Upper lobe of left lung (tissue), 6 donors: ENCODE measurements around the gene CMTM7. TPM values are rescaled to one million over a fixed set of nuclear protein-coding genes. Genes with fewer than 3 reads are reported as not detected.

Source experiments
- ATAC-seq, 2 donors: fragments of 200-7000 bp; cut with Tn5 transposase; one replicate each; pipeline ENCODE4 v1.9.1; 2022; ENCODE audit warnings: mild to moderate bottlenecking in 2 of 2, moderate library complexity in 2 of 2; ENCODE audit not compliant: low FRiP score in 2 of 2
- DNase-seq, 2 donors: peaks; one replicate each; pipeline ENCODE4 v3.0.0-alpha.2; 2019 to 2020
- H3K27ac ChIP-seq, 4 donors: fragments of 200-600 bp; sonication (generic); one replicate each; pipeline ENCODE4 v1.5.1; 2016 to 2019
- H3K27me3 ChIP-seq, 4 donors: fragments of 200-600 bp; sonication (generic); one replicate each; pipeline ENCODE4 v1.5.1; 2017 to 2019
- H3K36me3 ChIP-seq, 4 donors: fragments of 200-600 bp; sonication (generic); one replicate each; pipeline ENCODE4 v1.5.1; 2016 to 2019
- H3K4me1 ChIP-seq, 4 donors: fragments of 200-600 bp; sonication (generic); one replicate each; pipeline ENCODE4 v1.5.1; 2018 to 2019
- H3K4me3 ChIP-seq, 4 donors: fragments of 200-600 bp; sonication (generic); one replicate each; pipeline ENCODE4 v1.5.1; 2017 to 2019; ENCODE audit warnings: mild to moderate bottlenecking in 2 of 4, moderate library complexity in 1 of 4
- H3K9me3 ChIP-seq, 4 donors: fragments of 200-600 bp; sonication (generic); one replicate each; pipeline ENCODE4 v1.5.1; 2018 to 2019
- EP300 ChIP-seq, 4 donors: sonication (generic); formaldehyde crosslinking; IDR thresholded peaks; one replicate each; pipeline ENCODE4 v1.5.1; 2017; ENCODE audit warnings: antibody characterized with exemption in 4 of 4, control low read depth in 2 of 4
- POLR2A ChIP-seq, 4 donors: fragments of 450-650 bp; IDR thresholded peaks; one replicate each; pipeline ENCODE4 v1.5.1; 2016 to 2017; ENCODE audit warnings: antibody characterized with exemption in 4 of 4, mild to moderate bottlenecking in 2 of 4
- POLR2AphosphoS5 ChIP-seq, 2 donors: sonication (generic); formaldehyde crosslinking; IDR thresholded peaks; one replicate each; pipeline ENCODE4 v1.5.1; 2017; ENCODE audit warnings: antibody characterized with exemption in 2 of 2
- WGBS, 2 donors: methylation state at CpG; one replicate each; pipeline ENCODE4 v1.1.5; 2017 to 2018; 5-methylcytosine and 5-hydroxymethylcytosine counted together
- total RNA-seq, 6 donors: library from RNA; depleted of rRNA in 4 of 6; stranded (reverse); fragments of >200 nt in 4 of 6; gene quantifications; one replicate each; pipeline versions ENCODE4 v1.1.0 to v1.2.1, GENCODE V29; 2016 to 2021
- TF ChIP-seq, protein P1 (sequence below), 6 experiments: fragments of 450-650 bp in 4 of 6; fragments of 200-600 bp in 2 of 6; sonication (generic) in 2 of 6; IDR thresholded peaks; one replicate each; pipeline ENCODE4 v1.5.1; 2016 to 2019; ENCODE audit warnings: antibody characterized with exemption in 6 of 6
- donor health status: DM: no; HTN: no; CAD: no; lungs with moderate emphysema.
- donor health status: DM: no; HTN: yes; CAD: no; lungs with severe emphysema.

Gene CMTM7
- total RNA-seq, 6 donors from 2014 or later: 39.4 to 103 (median 49.7) TPM

DNA sequence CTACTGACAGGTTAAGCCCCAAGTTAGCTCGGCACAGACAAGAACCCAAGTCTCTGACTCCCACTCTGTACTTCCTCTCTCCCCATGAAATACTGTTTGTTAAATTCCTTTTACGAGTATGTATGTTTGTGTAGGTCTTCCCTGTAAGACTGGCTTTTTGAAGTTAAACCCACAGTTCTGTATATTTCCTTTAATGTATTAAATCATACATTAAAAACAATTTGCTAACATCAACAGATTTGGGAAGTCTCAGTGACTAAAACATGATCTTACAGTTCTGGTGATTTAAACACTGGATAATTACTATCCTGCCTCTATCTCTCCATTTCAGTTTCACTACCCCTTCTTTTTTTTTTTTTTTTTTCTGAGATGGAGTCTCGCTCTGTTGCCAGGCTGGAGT lies 106.6 kb downstream of the CMTM7 start:
- WGBS, 2 donors: 84 to 86% methylated on average over 3 of the region's 3 CpGs
- H3K27me3 ChIP-seq: no peaks in the 10 kb centered on the region
- TF ChIP-seq EP300 (IDR thresholded peaks at IDR 0.05) (no peak), POLR2A (IDR thresholded peaks at IDR 0.05) (no peak), POLR2AphosphoS5 (IDR thresholded peaks at IDR 0.05) (no peak)
- TF ChIP-seq, protein P1, sequence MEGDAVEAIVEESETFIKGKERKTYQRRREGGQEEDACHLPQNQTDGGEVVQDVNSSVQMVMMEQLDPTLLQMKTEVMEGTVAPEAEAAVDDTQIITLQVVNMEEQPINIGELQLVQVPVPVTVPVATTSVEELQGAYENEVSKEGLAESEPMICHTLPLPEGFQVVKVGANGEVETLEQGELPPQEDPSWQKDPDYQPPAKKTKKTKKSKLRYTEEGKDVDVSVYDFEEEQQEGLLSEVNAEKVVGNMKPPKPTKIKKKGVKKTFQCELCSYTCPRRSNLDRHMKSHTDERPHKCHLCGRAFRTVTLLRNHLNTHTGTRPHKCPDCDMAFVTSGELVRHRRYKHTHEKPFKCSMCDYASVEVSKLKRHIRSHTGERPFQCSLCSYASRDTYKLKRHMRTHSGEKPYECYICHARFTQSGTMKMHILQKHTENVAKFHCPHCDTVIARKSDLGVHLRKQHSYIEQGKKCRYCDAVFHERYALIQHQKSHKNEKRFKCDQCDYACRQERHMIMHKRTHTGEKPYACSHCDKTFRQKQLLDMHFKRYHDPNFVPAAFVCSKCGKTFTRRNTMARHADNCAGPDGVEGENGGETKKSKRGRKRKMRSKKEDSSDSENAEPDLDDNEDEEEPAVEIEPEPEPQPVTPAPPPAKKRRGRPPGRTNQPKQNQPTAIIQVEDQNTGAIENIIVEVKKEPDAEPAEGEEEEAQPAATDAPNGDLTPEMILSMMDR (IDR thresholded peaks at IDR 0.05): no peak
- H3K36me3 ChIP-seq: peaks cover 0 to 4% (median 0%) of the 10 kb centered on the region in 4 donors
- peak overlapping the region in 1 of 4 donors; percentile 16 for H3K27ac ChIP-seq
- ATAC-seq: no peak
- no peak overlapping the region for H3K4me3 ChIP-seq
- peaks cover 18 to 41% (median 31%) of the 10 kb centered on the region in 4 donors for H3K4me1 ChIP-seq
- DNase-seq: no peak
- H3K9me3 ChIP-seq: no peaks in the 10 kb centered on the region

DNA sequence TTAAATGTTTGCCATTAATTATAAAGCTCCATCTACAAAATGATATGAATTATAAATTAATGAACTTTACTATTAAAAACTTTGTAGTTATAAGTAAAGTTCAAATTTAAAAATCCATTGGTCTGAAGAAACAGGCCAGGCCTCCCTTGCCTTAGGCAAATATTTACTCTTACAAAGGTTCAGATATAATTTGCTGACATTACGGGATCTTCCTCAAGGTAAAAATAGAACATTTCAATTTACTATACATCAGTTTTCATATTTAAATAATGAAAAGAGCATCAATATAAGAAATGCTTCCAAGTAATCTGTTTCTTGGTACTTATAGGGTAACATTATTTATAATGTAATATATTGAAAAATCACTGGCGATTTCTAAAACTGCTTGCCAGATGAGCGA lies 107.3 kb downstream of the CMTM7 start:
- WGBS, 2 donors: 89 to 93% methylated on average over 3 of the region's 3 CpGs
- DNase-seq (no peak), ATAC-seq (no peak)
- no peak overlapping the region for H3K27ac ChIP-seq
- no peaks in the 10 kb centered on the region for H3K9me3 ChIP-seq
- peaks cover 0 to 4% (median 0%) of the 10 kb centered on the region in 4 donors for H3K36me3 ChIP-seq
- no peaks in the 10 kb centered on the region for H3K27me3 ChIP-seq
- TF ChIP-seq POLR2AphosphoS5 (IDR thresholded peaks at IDR 0.05) (no peak), POLR2A (IDR thresholded peaks at IDR 0.05) (no peak), EP300 (IDR thresholded peaks at IDR 0.05) (no peak)
- TF ChIP-seq, protein P1 (IDR thresholded peaks at IDR 0.05): no peak
- peaks cover 18 to 33% (median 24%) of the 10 kb centered on the region in 4 donors for H3K4me1 ChIP-seq
- H3K4me3 ChIP-seq: no peak overlapping the region

DNA sequence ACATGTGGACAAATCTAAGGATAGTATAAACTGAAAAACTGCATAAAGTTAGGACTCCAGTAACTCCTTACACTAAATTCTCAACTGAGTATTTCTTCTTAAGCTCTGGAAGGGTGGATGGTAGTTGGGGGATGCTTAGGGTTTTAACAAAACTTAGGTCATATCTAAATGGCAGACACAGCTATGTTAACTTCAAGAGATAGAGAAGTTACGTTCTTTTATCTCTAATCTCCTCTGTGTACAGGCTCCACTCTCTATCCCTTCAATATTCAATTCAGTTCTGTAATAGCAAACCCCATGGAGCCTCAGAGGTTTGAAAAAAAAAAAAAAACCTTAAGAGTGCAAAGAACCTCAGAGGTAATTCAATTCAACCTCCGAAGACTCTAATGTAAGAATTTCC lies 107.9 kb downstream of the CMTM7 start:
- Histone ChIP-seq H3K27me3 (no peaks in the 10 kb centered on the region), H3K36me3 (peaks cover 0 to 4% (median 0%) of the 10 kb centered on the region in 4 donors), H3K9me3 (no peaks in the 10 kb centered on the region), H3K4me1 (peaks cover 15 to 27% (median 20%) of the 10 kb centered on the region in 4 donors), H3K27ac (no peak overlapping the region), H3K4me3 (no peak overlapping the region)
- ATAC-seq (no peak), DNase-seq (no peak)
- TF ChIP-seq, protein P1 (IDR thresholded peaks at IDR 0.05): no peak
- TF ChIP-seq EP300 (IDR thresholded peaks at IDR 0.05): no peak
- TF ChIP-seq POLR2A (IDR thresholded peaks at IDR 0.05): no peak
- TF ChIP-seq POLR2AphosphoS5 (IDR thresholded peaks at IDR 0.05): no peak
- 93% methylated on average over 2 of the region's 2 CpGs for WGBS, 2 donors

DNA sequence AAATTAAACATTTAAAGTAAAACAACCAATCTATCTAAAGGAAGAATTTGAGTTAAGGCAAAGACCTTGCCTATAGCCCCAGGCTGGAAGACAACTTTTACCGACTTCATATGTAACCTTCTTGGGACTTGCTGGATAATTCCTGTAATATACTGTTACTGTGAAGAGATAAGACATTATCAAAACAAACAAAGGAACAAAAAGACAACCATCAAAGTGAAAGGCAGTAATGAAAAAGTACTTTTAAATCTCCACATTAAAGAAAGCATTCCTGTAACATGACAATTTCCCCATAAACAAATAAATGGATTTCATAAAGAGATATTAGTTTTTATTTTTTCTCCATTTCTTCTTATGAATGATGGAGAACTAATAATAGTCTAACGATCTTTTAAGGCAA lies 108.6 kb downstream of the CMTM7 start:
- H3K4me3 ChIP-seq: peak overlapping the region in 1 of 4 donors; percentile 78
- DNase-seq (no peak), ATAC-seq (no peak)
- no peaks in the 10 kb centered on the region for H3K9me3 ChIP-seq
- no peak for TF ChIP-seq EP300 (IDR thresholded peaks at IDR 0.05)
- no peak for TF ChIP-seq POLR2AphosphoS5 (IDR thresholded peaks at IDR 0.05)
- no peak for TF ChIP-seq POLR2A (IDR thresholded peaks at IDR 0.05)
- TF ChIP-seq, protein P1 (IDR thresholded peaks at IDR 0.05): no peak
- WGBS, 2 donors: 44 to 58% methylated on average over 2 of the region's 2 CpGs
- peaks cover 14 to 25% (median 20%) of the 10 kb centered on the region in 4 donors for H3K4me1 ChIP-seq
- peaks cover 0 to 4% (median 0%) of the 10 kb centered on the region in 4 donors for H3K36me3 ChIP-seq
- no peaks in the 10 kb centered on the region for H3K27me3 ChIP-seq
- H3K27ac ChIP-seq: peak overlapping the region in 1 of 4 donors; percentile 99
